Upper lobe of left lung (tissue), 6 donors: ENCODE measurements around the gene ARL4A. TPM values are rescaled to one million over a fixed set of nuclear protein-coding genes. Genes with fewer than 3 reads are reported as not detected.

Source experiments
- ATAC-seq, 2 donors: fragments of 200-7000 bp; cut with Tn5 transposase; one replicate each; pipeline ENCODE4 v1.9.1; 2022; ENCODE audit warnings: mild to moderate bottlenecking in 2 of 2, moderate library complexity in 2 of 2; ENCODE audit not compliant: low FRiP score in 2 of 2
- DNase-seq, 2 donors: peaks; one replicate each; pipeline ENCODE4 v3.0.0-alpha.2; 2019 to 2020
- H3K27ac ChIP-seq, 4 donors: fragments of 200-600 bp; sonication (generic); one replicate each; pipeline ENCODE4 v1.5.1; 2016 to 2019
- H3K27me3 ChIP-seq, 4 donors: fragments of 200-600 bp; sonication (generic); one replicate each; pipeline ENCODE4 v1.5.1; 2017 to 2019
- H3K36me3 ChIP-seq, 4 donors: fragments of 200-600 bp; sonication (generic); one replicate each; pipeline ENCODE4 v1.5.1; 2016 to 2019
- H3K4me1 ChIP-seq, 4 donors: fragments of 200-600 bp; sonication (generic); one replicate each; pipeline ENCODE4 v1.5.1; 2018 to 2019
- H3K4me3 ChIP-seq, 4 donors: fragments of 200-600 bp; sonication (generic); one replicate each; pipeline ENCODE4 v1.5.1; 2017 to 2019; ENCODE audit warnings: mild to moderate bottlenecking in 2 of 4, moderate library complexity in 1 of 4
- H3K9me3 ChIP-seq, 4 donors: fragments of 200-600 bp; sonication (generic); one replicate each; pipeline ENCODE4 v1.5.1; 2018 to 2019
- CTCF ChIP-seq, 6 experiments: fragments of 450-650 bp in 4 of 6; fragments of 200-600 bp in 2 of 6; sonication (generic) in 2 of 6; IDR thresholded peaks; one replicate each; pipeline ENCODE4 v1.5.1; 2016 to 2019; ENCODE audit warnings: antibody characterized with exemption in 6 of 6
- EP300 ChIP-seq, 4 donors: sonication (generic); formaldehyde crosslinking; IDR thresholded peaks; one replicate each; pipeline ENCODE4 v1.5.1; 2017; ENCODE audit warnings: antibody characterized with exemption in 4 of 4, control low read depth in 2 of 4
- POLR2A ChIP-seq, 4 donors: fragments of 450-650 bp; IDR thresholded peaks; one replicate each; pipeline ENCODE4 v1.5.1; 2016 to 2017; ENCODE audit warnings: antibody characterized with exemption in 4 of 4, mild to moderate bottlenecking in 2 of 4
- POLR2AphosphoS5 ChIP-seq, 2 donors: sonication (generic); formaldehyde crosslinking; IDR thresholded peaks; one replicate each; pipeline ENCODE4 v1.5.1; 2017; ENCODE audit warnings: antibody characterized with exemption in 2 of 2
- WGBS, 2 donors: methylation state at CpG; one replicate each; pipeline ENCODE4 v1.1.5; 2017 to 2018; 5-methylcytosine and 5-hydroxymethylcytosine counted together
- total RNA-seq, 6 donors: library from RNA; depleted of rRNA in 4 of 6; stranded (reverse); fragments of >200 nt in 4 of 6; gene quantifications; one replicate each; pipeline versions ENCODE4 v1.1.0 to v1.2.1, GENCODE V29; 2016 to 2021
- donor health status: DM: no; HTN: no; CAD: no; lungs with moderate emphysema.
- donor health status: DM: no; HTN: yes; CAD: no; lungs with severe emphysema.

ARL4A gene
- total RNA-seq, 6 donors from 2014 or later, result 5.9 to 47.5 (median 30.5) TPM

GRCh38 chr7:12683678-12684585 is 3.5 kb upstream of the ARL4A start:
- no peak for DNase-seq
- ATAC-seq, result no peak
- WGBS, 2 donors, result 56 to 64% methylated on average over 2 of the region's 2 CpGs

GRCh38 chr7:12684733-12685132 is 2.7 kb upstream of the ARL4A start:
- TF ChIP-seq EP300 (IDR thresholded peaks at IDR 0.05), result no peak
- no peak for TF ChIP-seq POLR2AphosphoS5 (IDR thresholded peaks at IDR 0.05)
- TF ChIP-seq POLR2A (IDR thresholded peaks at IDR 0.05), result no peak
- no peak for TF ChIP-seq CTCF (IDR thresholded peaks at IDR 0.05)
- Histone ChIP-seq H3K36me3 (no peaks in the 10 kb centered on the region), H3K4me1 (peaks cover 4 to 8% (median 7%) of the 10 kb centered on the region in 4 donors), H3K27ac (no peak overlapping the region), H3K9me3 (no peaks in the 10 kb centered on the region), H3K4me3 (no peak overlapping the region), H3K27me3 (no peaks in the 10 kb centered on the region)
- peak in 1 of 2 donors; percentile 41 for DNase-seq
- WGBS, 2 donors, result 95 to 96% methylated on average over 19 of the region's 19 CpGs
- no peak for ATAC-seq

More at GRCh38 chr7:12683678-12684585, 3.5 kb upstream of the ARL4A start:
- H3K9me3 ChIP-seq, result no peaks in the 10 kb centered on the region
- H3K4me1 ChIP-seq, result peaks cover 0 to 6% (median 1%) of the 10 kb centered on the region in 4 donors
- no peaks in the 10 kb centered on the region for H3K27me3 ChIP-seq
- TF ChIP-seq EP300 (IDR thresholded peaks at IDR 0.05) (no peak), CTCF (IDR thresholded peaks at IDR 0.05) (peak in 2 of 6 experiments; percentile 19 to 26)
- H3K36me3 ChIP-seq, result no peaks in the 10 kb centered on the region
- no peak overlapping the region for H3K27ac ChIP-seq
- H3K4me3 ChIP-seq, result no peak overlapping the region

GRCh38 chr7:12685550-12685949 is 1.9 kb upstream of the ARL4A start:
- H3K4me1 ChIP-seq, result peaks cover 6 to 16% (median 12%) of the 10 kb centered on the region in 4 donors
- no peak for DNase-seq
- ATAC-seq, result no peak
- H3K36me3 ChIP-seq, result no peaks in the 10 kb centered on the region
- H3K27ac ChIP-seq, result no peak overlapping the region
- no peaks in the 10 kb centered on the region for H3K27me3 ChIP-seq
- H3K9me3 ChIP-seq, result no peaks in the 10 kb centered on the region
- 78 to 85% methylated on average over 13 of the region's 13 CpGs for WGBS, 2 donors
- TF ChIP-seq POLR2A (IDR thresholded peaks at IDR 0.05) (no peak), POLR2AphosphoS5 (IDR thresholded peaks at IDR 0.05) (no peak), CTCF (IDR thresholded peaks at IDR 0.05) (peak in 4 of 6 experiments; percentile 10 to 48 (median 30)), EP300 (IDR thresholded peaks at IDR 0.05) (no peak)
- H3K4me3 ChIP-seq, result no peak overlapping the region

- TF ChIP-seq POLR2A (IDR thresholded peaks at IDR 0.05) (no peak), POLR2AphosphoS5 (IDR thresholded peaks at IDR 0.05) (peak; percentile 68 to 80), EP300 (IDR thresholded peaks at IDR 0.05) (peak in 2 of 4 donors; percentile 77 to 80), CTCF (IDR thresholded peaks at IDR 0.05) (peak; percentile 96 to 100 (median 99))
- ATAC-seq (peak; percentile 94 to 97), DNase-seq (peak; percentile 97 to 98)
- Histone ChIP-seq H3K27ac (peak overlapping the region; percentile 88 to 93 (median 90)), H3K36me3 (no peaks in the 10 kb centered on the region), H3K27me3 (no peaks in the 10 kb centered on the region), H3K4me3 (peak overlapping the region in 3 of 4 donors; percentile 89 to 96 (median 94)), H3K4me1 (peaks cover 6 to 16% (median 12%) of the 10 kb centered on the region in 4 donors), H3K9me3 (no peaks in the 10 kb centered on the region)
- WGBS, 2 donors, result 5 to 25% methylated on average over 8 to 54 of the region's 54 CpGs
Observed at GRCh38 chr7:12686234-12686890, 1.1 kb upstream of the ARL4A start.
